Endothelial cell of umbilical vein (primary cell): ENCODE measurements around the gene MRPS5. TPM values are rescaled to one million over a fixed set of nuclear protein-coding genes. Genes with fewer than 3 reads are reported as not detected.

Source experiments
- BruUV-seq: library from RNA; stranded (reverse); fragments of 400-500 nt; replicated peaks from 2 replicates; lab custom pipeline; 2021; lab: Mats Ljungman, UMichigan
- CTCF ChIA-PET: fragments of 300-600, 350-600 bp; sonication (Branson Sonifier 250); formaldehyde crosslinking; loops from one replicate; lab custom pipeline; 2021; ENCODE audit warnings: antibody characterized with exemption, inconsistent platforms; lab: Charles Lee
- POLR2A ChIA-PET: fragments of 300-600, 350-600 bp; sonication (Branson Sonifier 250); formaldehyde crosslinking; loops from one replicate; lab custom pipeline; 2021; ENCODE audit warnings: antibody characterized with exemption, inconsistent platforms; lab: Charles Lee
- DNase-seq: peaks from one replicate; pipeline ENCODE4 v3.0.0-alpha.2; 2011; ENCODE audit warnings: low read depth, low spot score
- FAIRE-seq: peaks from 2 replicates; lab custom pipeline; 2011; peaks lifted over from hg19 to GRCh38; lab: Jason Lieb, UNC
- H2AFZ ChIP-seq: 2 replicates; pipeline ENCODE4 v1.6.0; 2012; ENCODE audit warnings: low read depth, low read length, control low read depth, inconsistent platforms
- H3K27ac ChIP-seq: 2 replicates; pipeline ENCODE4 v1.5.1; 2011; ENCODE audit warnings: low read depth, mild to moderate bottlenecking, control low read depth, low read length, moderate library complexity; ENCODE audit not compliant: insufficient read depth
- H3K27me3 ChIP-seq, 2 experiments: 2 replicates each; pipeline versions ENCODE4 v1.6.0 to v1.6.1; 2011; ENCODE audit warnings: low read length in 2 of 2, mixed read lengths in 1 of 2; ENCODE audit not compliant: control insufficient read depth in 2 of 2, insufficient read depth in 2 of 2
- H3K36me3 ChIP-seq, 2 experiments: 2 replicates in 1 of 2; 3 replicates in 1 of 2; pipeline ENCODE4 v1.5.1; 2011; ENCODE audit warnings: low read length in 2 of 2, mild to moderate bottlenecking in 1 of 2, moderate library complexity in 1 of 2; ENCODE audit not compliant: control insufficient read depth in 2 of 2, insufficient read depth in 2 of 2; ENCODE audit errors: extremely low read depth in 1 of 2
- H3K4me1 ChIP-seq: 3 replicates; pipeline ENCODE4 v1.5.1; 2011; ENCODE audit warnings: mild to moderate bottlenecking, low read length; ENCODE audit not compliant: control insufficient read depth, insufficient read depth; ENCODE audit errors: extremely low read depth
- H3K4me2 ChIP-seq: 2 replicates; pipeline ENCODE4 v1.6.1; 2011; ENCODE audit warnings: low read length, control low read depth, mixed read lengths; ENCODE audit not compliant: insufficient read depth
- H3K4me3 ChIP-seq, 3 experiments: fragments of 200-600 bp in 1 of 3; sonication (generic), shearing (Covaris generic) in 1 of 3; replicated peaks in 1 of 3; 2 replicates each; pipeline ENCODE4 v1.5.1; 2011 to 2016; ENCODE audit warnings: control low read depth in 3 of 3, low read length in 3 of 3, mild to moderate bottlenecking in 2 of 3, inconsistent platforms in 1 of 3, low read depth in 1 of 3, moderate library complexity in 1 of 3; ENCODE audit not compliant: insufficient read depth in 1 of 3
- H3K79me2 ChIP-seq: 2 replicates; pipeline ENCODE4 v1.6.0; 2012; ENCODE audit warnings: low read length, inconsistent platforms; ENCODE audit not compliant: control insufficient read depth, insufficient read depth
- H3K9ac ChIP-seq: replicated peaks from 2 replicates; pipeline ENCODE3; 2011; ENCODE audit warnings: low read length, control low read depth; ENCODE audit not compliant: insufficient read depth; ENCODE audit errors: extremely low read depth
- H3K9me1 ChIP-seq: replicated peaks from 3 replicates; pipeline ENCODE4 v1.6.0; 2011; ENCODE audit warnings: mild to moderate bottlenecking, low read length; ENCODE audit not compliant: control insufficient read depth, insufficient read depth; ENCODE audit errors: extremely low read depth
- H3K9me3 ChIP-seq: replicated peaks from 2 replicates; pipeline ENCODE4 v1.5.1; 2012; ENCODE audit warnings: low read length, inconsistent platforms; ENCODE audit not compliant: control insufficient read depth, insufficient read depth
- H4K20me1 ChIP-seq: replicated peaks from 2 replicates; pipeline ENCODE3; 2011; ENCODE audit warnings: mild to moderate bottlenecking, low read length; ENCODE audit not compliant: control insufficient read depth, insufficient read depth; ENCODE audit errors: extremely low read depth
- CTCF ChIP-seq, 2 donors: IDR thresholded peaks; 1 replicate in 1 of 2; 2 replicates in 1 of 2; pipeline ENCODE4 v1.5.1; 2011; ENCODE audit warnings: low read length in 2 of 2, mild to moderate bottlenecking in 2 of 2, moderate library complexity in 2 of 2, control low read depth in 1 of 2, inconsistent platforms in 1 of 2, low read depth in 1 of 2; ENCODE audit not compliant: insufficient read depth in 1 of 2; ENCODE audit errors: extremely low read depth in 1 of 2
- EZH2 ChIP-seq: IDR thresholded peaks from 2 replicates; pipeline ENCODE4 v1.6.1; 2012; ENCODE audit warnings: borderline replicate concordance, low read depth, mild to moderate bottlenecking, moderate library complexity, low read length, inconsistent platforms; ENCODE audit not compliant: severe bottlenecking
- FOS ChIP-seq: IDR thresholded peaks from 2 replicates; pipeline ENCODE4 v1.6.1; 2011; ENCODE audit warnings: mild to moderate bottlenecking, low read length, moderate library complexity, borderline replicate concordance; ENCODE audit not compliant: insufficient read depth
- GATA2 ChIP-seq: IDR thresholded peaks from 2 replicates; pipeline ENCODE4 v1.7.0; 2011; ENCODE audit warnings: low read depth, mild to moderate bottlenecking, moderate library complexity, mixed read lengths, low read length; ENCODE audit not compliant: insufficient read length, insufficient read depth
- JUN ChIP-seq: IDR thresholded peaks from 2 replicates; pipeline ENCODE4 v1.6.1; 2011; ENCODE audit warnings: borderline replicate concordance, low read depth; ENCODE audit not compliant: insufficient read length, insufficient read depth
- MAX ChIP-seq: IDR thresholded peaks from 2 replicates; pipeline ENCODE4 v1.6.1; 2011; ENCODE audit not compliant: insufficient read depth, insufficient read length
- MYC ChIP-seq: IDR thresholded peaks from one replicate; pipeline ENCODE4 v1.6.1; 2011; ENCODE audit warnings: mild to moderate bottlenecking, low read depth, low read length
- POLR2A ChIP-seq: IDR thresholded peaks from 2 replicates; pipeline ENCODE4 v1.6.1; 2012; ENCODE audit warnings: low read depth, mild to moderate bottlenecking, control low read depth, low read length
- POLR2AphosphoS5 ChIP-seq: IDR thresholded peaks from 2 replicates; pipeline ENCODE4 v1.6.1; 2012; ENCODE audit warnings: low read depth, mild to moderate bottlenecking, control low read depth, low read length, moderate library complexity; ENCODE audit not compliant: insufficient read depth
- dilution Hi-C: fragments of 300-500 bp; cut with MboI; formaldehyde crosslinking; loops from one replicate; pipeline ENCODE4 v1.15.0; 2019; ENCODE audit warnings: low sequenced_read_pairs; ENCODE audit not compliant: extremely low pct_ligation_motif_present
- intact Hi-C: fragments of 100-400 bp; cut with micrococcal nuclease; formaldehyde crosslinking; loops from one replicate; pipeline ENCODE4 v1.10.0; 2022
- polyA plus RNA-seq, 4 experiments: library from polyadenylated mRNA; depleted of rRNA in 3 of 4; stranded (reverse) in 3 of 4; unstranded in 1 of 4; fragments of >200 nt; gene quantifications; 2 replicates each; pipeline versions ENCODE4 v1.2.1 to v1.2.3, GENCODE V29; 2011 to 2012; ENCODE audit warnings: missing spikeins in 1 of 4
- total RNA-seq: library from RNA; stranded (reverse); gene quantifications from 2 replicates; pipeline ENCODE4 v1.2.3, GENCODE V29; 2021

MRPS5 gene
- total and polyA plus RNA-seq, 2 donors (not counting 3 experiments of a cell fraction or from before 2014, with no cell fraction given), result 50.5 to 62.8 TPM

GRCh38 chr2:95056044-95056443 lies 65.6 kb downstream of the MRPS5 start:
- no TSS peak for BruUV-seq
- ChIA-PET CTCF (no interaction called here), POLR2A (no interaction called here)
- Histone ChIP-seq H3K4me3 (no peak overlapping the region), H2AFZ (no peak overlapping the region), H3K9me3 (no peaks in the 10 kb centered on the region), H3K27ac (no peak overlapping the region), H3K79me2 (no peaks in the 10 kb centered on the region), H4K20me1 (no peaks in the 10 kb centered on the region), H3K36me3 (no peaks in the 10 kb centered on the region), H3K4me1 (no peaks in the 10 kb centered on the region), H3K9ac (no peak overlapping the region), H3K4me2 (no peak overlapping the region), H3K9me1 (no peaks in the 10 kb centered on the region), H3K27me3 (no peaks in the 10 kb centered on the region)
- dilution Hi-C loops (no loop called here), intact Hi-C loops (no loop called here)
- FAIRE-seq, result no peak
- DNase-seq, result no peak
- TF ChIP-seq FOS, result no peak
- TF ChIP-seq POLR2AphosphoS5, result no peak
- TF ChIP-seq POLR2A, result no peak

- H3K9me1 ChIP-seq, result no peaks in the 10 kb centered on the region
- dilution Hi-C loops, result no loop called here
- H3K4me1 ChIP-seq, result no peaks in the 10 kb centered on the region
- no TSS peak for BruUV-seq
- no peaks in the 10 kb centered on the region for H3K79me2 ChIP-seq
- DNase-seq, result no peak
- TF ChIP-seq FOS (no peak), JUN (no peak), POLR2A (no peak), CTCF (IDR thresholded peaks at IDR 0.05; ENCODE audit: extremely low read depth in 1 of 2, insufficient read depth in 1 of 2, low read depth in 1 of 2, low read length in 2 of 2) (no peak), GATA2 (no peak), MAX (no peak), MYC (no peak), EZH2 (no peak), POLR2AphosphoS5 (no peak)
- H2AFZ ChIP-seq, result no peak overlapping the region
- no peaks in the 10 kb centered on the region for H4K20me1 ChIP-seq
- H3K4me2 ChIP-seq, result no peak overlapping the region
- intact Hi-C loops, result no loop called here
- H3K36me3 ChIP-seq, result no peaks in the 10 kb centered on the region
- POLR2A ChIA-PET, result no interaction called here
- no peak overlapping the region for H3K27ac ChIP-seq
- no peaks in the 10 kb centered on the region for H3K27me3 ChIP-seq
- CTCF ChIA-PET, result interaction anchor here (0.8 to 1.6 kb wide), 3 partner anchors 9 to 46 kb away, joined by 3 to 5 read pairs (median 4); no protein-coding TSS in a partner anchor
- no peaks in the 10 kb centered on the region for H3K9me3 ChIP-seq
- no peak overlapping the region for H3K4me3 ChIP-seq
- FAIRE-seq, result no peak
- no peak overlapping the region for H3K9ac ChIP-seq
These were observed 66.3 kb downstream of the MRPS5 start for GRCh38 chr2:95055262-95055661.
